NCI-H2081 (cell line): Measurements from ENCODE around the gene THBS2.
"Not testable (repeated sequence)": the region's sequence is repeated elsewhere in the genome, so short reads cannot be mapped to it uniquely, and the experiment has no call there.

ENCODE experiments used
- DNase-seq, 2 experiments: peaks; one replicate each; lab custom pipeline; 2025; lab: John Stamatoyannopoulos, UW

THBS2 gene

GRCh38 chr6:169184419-169184818 is 69.2 kb downstream of the THBS2 start:
- no peak for DNase-seq

- DNase-seq: no peak
Observed at GRCh38 chr6:169183233-169183632, 70.4 kb downstream of the THBS2 start.

- not testable (repeated sequence) for DNase-seq
Observed at GRCh38 chr6:169179831-169180230, 73.8 kb downstream of the THBS2 start.

GRCh38 chr6:169177516-169178166 is 76.0 kb downstream of the THBS2 start:
- DNase-seq: no peak

- DNase-seq: no peak
Observed at GRCh38 chr6:169176361-169176991, 77.2 kb downstream of the THBS2 start.

GRCh38 chr6:169175360-169175887 is 78.2 kb downstream of the THBS2 start:
- no peak for DNase-seq

GRCh38 chr6:169174516-169175359 is 78.9 kb downstream of the THBS2 start:
- no peak for DNase-seq

GRCh38 chr6:169173532-169174268 is 79.9 kb downstream of the THBS2 start:
- no peak for DNase-seq

GRCh38 chr6:169172946-169173345 is 80.7 kb downstream of the THBS2 start:
- DNase-seq: no peak

GRCh38 chr6:169172456-169172855 is 81.2 kb downstream of the THBS2 start:
- no peak for DNase-seq

GRCh38 chr6:169171951-169172350 is 81.7 kb downstream of the THBS2 start:
- DNase-seq: no peak

- DNase-seq: no peak
Observed at GRCh38 chr6:169171016-169171415, 82.6 kb downstream of the THBS2 start.

GRCh38 chr6:169170583-169170955 is 83.1 kb downstream of the THBS2 start:
- DNase-seq: no peak

- no peak for DNase-seq
Observed at GRCh38 chr6:169169941-169170582, 83.6 kb downstream of the THBS2 start.

GRCh38 chr6:169169375-169169774 is 84.3 kb downstream of the THBS2 start:
- DNase-seq: no peak

GRCh38 chr6:169168706-169169105 is 84.9 kb downstream of the THBS2 start:
- DNase-seq: no peak

- DNase-seq: no peak
Observed at GRCh38 chr6:169168302-169168630, 85.4 kb downstream of the THBS2 start.

- no peak for DNase-seq
Observed at GRCh38 chr6:169167581-169168301, 85.9 kb downstream of the THBS2 start.

GRCh38 chr6:169166896-169167580 is 86.6 kb downstream of the THBS2 start:
- DNase-seq: no peak
